Measurements from ENCODE around the gene KLHDC8B.

Gene KLHDC8B

GRCh38 chr3:49148159-49148558 lies 23.2 kb upstream of the KLHDC8B start:
- H3K4me3 ChIP-seq (ENCODE audit: low read depth, low read length, poor library complexity, severe bottlenecking) = no peak overlapping the region
- H3K4me2 ChIP-seq (ENCODE audit: low read length) = no peak overlapping the region
- H3K9me2 ChIP-seq (ENCODE audit: low read depth, low read length) = no peaks in the 10 kb centered on the region

GRCh38 chr3:49151610-49152009 lies 19.8 kb upstream of the KLHDC8B start:
- Histone ChIP-seq H3F3A (ENCODE audit: insufficient read depth, low read length) (no peaks in the 10 kb centered on the region), H3K27me3 (ENCODE audit: insufficient read depth, low read length) (no peaks in the 10 kb centered on the region), H3K4me2 (ENCODE audit: low read length) (no peak overlapping the region), H2AFZ (ENCODE audit: low read length) (no peak overlapping the region), H3K4me1 (ENCODE audit: insufficient read depth, low read length, severe bottlenecking) (no peaks in the 10 kb centered on the region), H3K9me2 (ENCODE audit: low read depth, low read length) (no peaks in the 10 kb centered on the region), H4K20me1 (ENCODE audit: insufficient read depth, low read length) (no peaks in the 10 kb centered on the region), H3K27ac (ENCODE audit: low read depth, low read length, poor library complexity, severe bottlenecking) (no peak overlapping the region), H3K9me3 (ENCODE audit: low read length) (no peaks in the 10 kb centered on the region), H3K36me3 (ENCODE audit: insufficient read depth, low read length) (no peaks in the 10 kb centered on the region), H3K79me2 (ENCODE audit: insufficient read depth, low read length) (no peaks in the 10 kb centered on the region), H3K9ac (ENCODE audit: low read length) (no peak overlapping the region), H3K4me3 (ENCODE audit: low read depth, low read length, poor library complexity, severe bottlenecking) (no peak overlapping the region)
- TF ChIP-seq CTCF (IDR thresholded peaks at IDR 0.05; ENCODE audit: low read length) (no peak), EZH2 (IDR thresholded peaks at IDR 0.05; ENCODE audit: borderline replicate concordance, low read length) (no peak)

More at GRCh38 chr3:49148159-49148558, 23.2 kb upstream of the KLHDC8B start:
- H3K4me1 ChIP-seq (ENCODE audit: insufficient read depth, low read length, severe bottlenecking) = no peaks in the 10 kb centered on the region
- no peaks in the 10 kb centered on the region for H3F3A ChIP-seq (ENCODE audit: insufficient read depth, low read length)
- H3K27ac ChIP-seq (ENCODE audit: low read depth, low read length, poor library complexity, severe bottlenecking) = no peak overlapping the region
- no peak overlapping the region for H3K9ac ChIP-seq (ENCODE audit: low read length)
- H3K27me3 ChIP-seq (ENCODE audit: insufficient read depth, low read length) = no peaks in the 10 kb centered on the region
- no peaks in the 10 kb centered on the region for H3K36me3 ChIP-seq (ENCODE audit: insufficient read depth, low read length)
- no peaks in the 10 kb centered on the region for H3K9me3 ChIP-seq (ENCODE audit: low read length)
- TF ChIP-seq CTCF (IDR thresholded peaks at IDR 0.05; ENCODE audit: low read length) = no peak
- TF ChIP-seq EZH2 (IDR thresholded peaks at IDR 0.05; ENCODE audit: borderline replicate concordance, low read length) = no peak
- H3K79me2 ChIP-seq (ENCODE audit: insufficient read depth, low read length) = no peaks in the 10 kb centered on the region
- H4K20me1 ChIP-seq (ENCODE audit: insufficient read depth, low read length) = no peaks in the 10 kb centered on the region
- H2AFZ ChIP-seq (ENCODE audit: low read length) = no peak overlapping the region

- Histone ChIP-seq H3K36me3 (ENCODE audit: insufficient read depth, low read length) (no peaks in the 10 kb centered on the region), H3K9me3 (ENCODE audit: low read length) (no peaks in the 10 kb centered on the region), H3K9me2 (ENCODE audit: low read depth, low read length) (no peaks in the 10 kb centered on the region), H3K9ac (ENCODE audit: low read length) (no peak overlapping the region), H3K4me1 (ENCODE audit: insufficient read depth, low read length, severe bottlenecking) (no peaks in the 10 kb centered on the region), H3F3A (ENCODE audit: insufficient read depth, low read length) (no peaks in the 10 kb centered on the region), H3K4me3 (ENCODE audit: low read depth, low read length, poor library complexity, severe bottlenecking) (no peak overlapping the region), H3K79me2 (ENCODE audit: insufficient read depth, low read length) (no peaks in the 10 kb centered on the region), H3K4me2 (ENCODE audit: low read length) (no peak overlapping the region), H3K27me3 (ENCODE audit: insufficient read depth, low read length) (no peaks in the 10 kb centered on the region), H3K27ac (ENCODE audit: low read depth, low read length, poor library complexity, severe bottlenecking) (no peak overlapping the region), H2AFZ (ENCODE audit: low read length) (no peak overlapping the region), H4K20me1 (ENCODE audit: insufficient read depth, low read length) (no peaks in the 10 kb centered on the region)
- TF ChIP-seq EZH2 (IDR thresholded peaks at IDR 0.05; ENCODE audit: borderline replicate concordance, low read length) (no peak), CTCF (IDR thresholded peaks at IDR 0.05; ENCODE audit: low read length) (no peak)
Observed at GRCh38 chr3:49153349-49153912, 18.0 kb upstream of the KLHDC8B start.
